H1 (cell line): Measurements from ENCODE around the gene GNAL. TPM values are rescaled to one million over a fixed set of nuclear protein-coding genes. Genes with fewer than 3 reads are reported as not detected.

Experiments used
- GTF2F1 ChIP-seq: IDR thresholded peaks from 2 replicates; pipeline ENCODE4 v1.6.1; 2012; ENCODE audit warnings: low read depth, low read length, improper control_type of control experiment, borderline replicate concordance
- RAD21 ChIP-seq, 2 experiments: IDR thresholded peaks in 1 of 2; conservative IDR thresholded peaks in 1 of 2; 2 replicates each; pipeline ENCODE4 v1.6.1; 2011; ENCODE audit warnings: low read depth in 2 of 2, low read length in 2 of 2, improper control_type of control experiment in 1 of 2, inconsistent platforms in 1 of 2, mild to moderate bottlenecking in 1 of 2, moderate library complexity in 1 of 2
- RBBP5 ChIP-seq: IDR thresholded peaks from 2 replicates; pipeline ENCODE4 v1.7.1; 2012; ENCODE audit warnings: low read depth, mild to moderate bottlenecking, inconsistent platforms, low read length, moderate library complexity, borderline replicate concordance
- TAF1 ChIP-seq: IDR thresholded peaks from 2 replicates; pipeline ENCODE4 v1.6.1; 2011; ENCODE audit warnings: mild to moderate bottlenecking, low read depth, low read length
- polyA plus RNA-seq, 7 experiments: library from polyadenylated mRNA; depleted of rRNA in 3 of 7; stranded (reverse) in 5 of 7; unstranded in 2 of 7; fragments of >200 nt in 5 of 7; fragments of 200-250 nt in 2 of 7; gene quantifications; 1 replicate in 5 of 7; 2 replicates in 1 of 7; 4 replicates in 1 of 7; pipeline versions ENCODE4 v1.2.1 to v1.2.3, GENCODE V29; 2011 to 2013; ENCODE audit warnings: missing spikeins in 2 of 7, mixed read lengths in 2 of 7
- total RNA-seq: library from RNA; stranded (reverse); fragmentation: NEBNext Ultra II Directional; extraction: Animal tissue kit (Norgen Biotek cat#: 25700); gene quantifications from 2 replicates; pipeline ENCODE4 v1.2.1, GENCODE V29; 2021

The GNAL gene
- total and polyA plus RNA-seq, 2 of the 8 experiments (the other 6 are each of a cell fraction or from before 2014, with no cell fraction given) = 13.2 to 18.3 TPM

GRCh38 chr18:11736656-11737055 lies 47.6 kb downstream of the GNAL start (continued):
- TF ChIP-seq RBBP5 = no peak
- no peak for TF ChIP-seq GTF2F1
- TF ChIP-seq RAD21 (IDR thresholded peaks at IDR 0.05 in 1 of 2, conservative IDR thresholded peaks at IDR 0.05 in 1 of 2; ENCODE audit: low read depth in 2 of 2, low read length in 2 of 2) = no peak
- TF ChIP-seq TAF1 = no peak
